HEK293 (cell line): Measurements from ENCODE around the gene EGFLAM.

Experiments
- CTCF ChIA-PET: fragments of 350-600 bp; formaldehyde crosslinking; extraction: SDS; loops from one replicate; lab custom pipeline; 2021; ENCODE audit warnings: antibody characterized with exemption; lab: Yijun Ruan, JAX
- POLR2A ChIA-PET: fragments of 300-600 bp; formaldehyde crosslinking; extraction: SDS; loops from one replicate; lab custom pipeline; 2020; ENCODE audit warnings: antibody characterized with exemption, inconsistent platforms; lab: Yijun Ruan, JAX
- H3K27ac ChIP-seq: fragments of 200-500 bp; sonication (Bioruptor generic); 2 replicates; pipeline ENCODE4 v1.5.1; 2014; ENCODE audit warnings: low read depth, low read length, control low read depth, inconsistent platforms; ENCODE audit errors: extremely low read depth
- H3K36me3 ChIP-seq, 2 experiments: fragments of 200-500 bp in 1 of 2; sonication (Bioruptor generic) in 1 of 2; 1 replicate in 1 of 2; 2 replicates in 1 of 2; pipeline ENCODE4 v1.5.1; 2014 to 2017; ENCODE audit warnings: inconsistent platforms in 2 of 2, low read length in 2 of 2; ENCODE audit not compliant: control insufficient read depth in 2 of 2, insufficient read depth in 1 of 2
- H3K4me1 ChIP-seq: fragments of 200-500 bp; sonication (Bioruptor generic); 2 replicates; pipeline ENCODE4 v1.5.1; 2014; ENCODE audit warnings: mild to moderate bottlenecking, low read length, inconsistent platforms; ENCODE audit not compliant: control insufficient read depth, insufficient read depth
- H3K4me3 ChIP-seq: 2 replicates; pipeline ENCODE4 v1.5.1; 2011; ENCODE audit warnings: low read depth, mild to moderate bottlenecking, control low read depth, low read length, moderate library complexity
- H3K9me3 ChIP-seq: fragments of 200-500 bp; sonication (Bioruptor generic); 2 replicates; pipeline ENCODE4 v1.5.1; 2014; ENCODE audit warnings: low read depth, low read length, inconsistent platforms; ENCODE audit not compliant: control insufficient read depth, insufficient read depth
- EGR2 ChIP-seq: fragments of 450-650 bp; formaldehyde crosslinking; IDR thresholded peaks from 2 replicates; pipeline ENCODE4 v1.5.1; 2016; ENCODE audit warnings: low read depth, missing biosample characterization, missing genetic modification characterization
- KLF16 ChIP-seq: fragments of 450-650 bp; formaldehyde crosslinking; IDR thresholded peaks from 2 replicates; pipeline ENCODE4 v1.5.1; 2017; ENCODE audit warnings: missing biosample characterization, missing genetic modification characterization
- KLF7 ChIP-seq: fragments of 450-650 bp; formaldehyde crosslinking; IDR thresholded peaks from 2 replicates; pipeline ENCODE4 v1.5.1; 2016; ENCODE audit warnings: missing biosample characterization, missing genetic modification characterization, borderline replicate concordance
- KLF8 ChIP-seq: fragments of 450-650 bp; formaldehyde crosslinking; IDR thresholded peaks from 2 replicates; pipeline ENCODE4 v1.5.1; 2016; ENCODE audit warnings: missing biosample characterization, missing genetic modification characterization
- SP7 ChIP-seq: fragments of 450-650 bp; formaldehyde crosslinking; IDR thresholded peaks from 2 replicates; pipeline ENCODE4 v1.5.1; 2016; ENCODE audit warnings: missing biosample characterization, missing genetic modification characterization
- ZNF138 ChIP-seq: fragments of 450-650 bp; formaldehyde crosslinking; IDR thresholded peaks from 2 replicates; pipeline ENCODE4 v1.5.1; 2016; ENCODE audit warnings: missing biosample characterization, missing genetic modification characterization, borderline replicate concordance
- ZNF239 ChIP-seq: fragments of 450-650 bp; formaldehyde crosslinking; IDR thresholded peaks from 2 replicates; pipeline ENCODE4 v1.5.1; 2016; ENCODE audit warnings: missing biosample characterization, missing genetic modification characterization
- ZNF394 ChIP-seq: fragments of 450-650 bp; formaldehyde crosslinking; IDR thresholded peaks from 2 replicates; pipeline ENCODE4 v1.5.1; 2016; ENCODE audit warnings: missing biosample characterization, missing genetic modification characterization, mild to moderate bottlenecking, moderate library complexity, borderline replicate concordance
- ZNF624 ChIP-seq: fragments of 450-650 bp; formaldehyde crosslinking; IDR thresholded peaks from 2 replicates; pipeline ENCODE4 v1.5.1; 2017; ENCODE audit warnings: missing biosample characterization, missing genetic modification characterization
- ZNF792 ChIP-seq: fragments of 450-650 bp; formaldehyde crosslinking; IDR thresholded peaks from 2 replicates; pipeline ENCODE4 v1.5.1; 2016; ENCODE audit warnings: missing biosample characterization, missing genetic modification characterization
- ZNF830 ChIP-seq: fragments of 450-650 bp; IDR thresholded peaks from 2 replicates; pipeline ENCODE4 v1.5.0; 2018; ENCODE audit warnings: missing biosample characterization, missing genetic modification characterization, low read depth, mild to moderate bottlenecking, moderate library complexity
- ZSCAN30 ChIP-seq: fragments of 450-650 bp; IDR thresholded peaks from 2 replicates; pipeline ENCODE4 v1.5.1; 2018; ENCODE audit warnings: missing biosample characterization, mild to moderate bottlenecking, missing genetic modification characterization, moderate library complexity
- TF ChIP-seq, protein P1 (sequence below): fragments of 450-650 bp; formaldehyde crosslinking; IDR thresholded peaks from 2 replicates; pipeline ENCODE4 v1.5.1; 2016; ENCODE audit warnings: missing biosample characterization, missing genetic modification characterization
- TF ChIP-seq, protein P2 (sequence below): fragments of 450-650 bp; formaldehyde crosslinking; conservative IDR thresholded peaks from 2 replicates; pipeline ENCODE4 v1.5.1; 2016; ENCODE audit warnings: low read depth, missing biosample characterization, missing genetic modification characterization
- TF ChIP-seq, protein P3 (sequence below): fragments of 450-650 bp; formaldehyde crosslinking; IDR thresholded peaks from 2 replicates; pipeline ENCODE4 v1.5.1; 2016; ENCODE audit warnings: missing biosample characterization, missing genetic modification characterization

The EGFLAM gene

DNA sequence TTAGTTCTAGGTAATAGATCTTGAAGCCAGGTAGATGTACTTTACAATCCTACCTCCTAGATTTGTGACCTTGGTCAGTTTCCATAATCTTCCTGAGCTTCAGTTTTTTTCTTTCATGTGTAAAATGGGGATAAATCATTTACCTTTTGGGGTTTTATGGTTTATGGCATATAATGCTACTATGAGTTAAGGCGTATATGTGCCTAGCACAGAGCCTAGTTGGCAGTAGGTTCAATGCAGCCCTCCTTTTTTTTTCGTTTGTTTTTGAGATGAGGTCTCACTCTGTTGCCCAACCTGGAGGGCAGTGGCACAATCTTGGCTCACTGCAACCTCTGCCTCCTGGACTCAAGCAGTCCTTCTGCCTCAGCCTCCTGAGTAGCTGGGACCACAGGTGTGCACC is 28.8 kb downstream of the EGFLAM start:
- Histone ChIP-seq H3K36me3 (no peaks in the 10 kb centered on the region), H3K4me1 (no peaks in the 10 kb centered on the region), H3K9me3 (no peaks in the 10 kb centered on the region), H3K27ac (no peak overlapping the region), H3K4me3 (no peak overlapping the region)
- CTCF ChIA-PET = interaction anchor here (0.9 to 5.3 kb wide), 4 partner anchors 22 to 155 kb away, joined by 3 to 26 read pairs (median 4); no protein-coding TSS in a partner anchor
- POLR2A ChIA-PET = no interaction called here
- TF ChIP-seq KLF8 (tag by site-specific recombination) (no peak), ZNF394 (tag by site-specific recombination) (no peak), ZSCAN30 (tag by site-specific recombination) (no peak), ZNF624 (tag by site-specific recombination) (no peak), ZNF138 (no peak), ZNF239 (tag by site-specific recombination) (no peak), ZNF792 (no peak), SP7 (tag by site-specific recombination) (no peak), KLF7 (no peak), EGR2 (tag by site-specific recombination) (no peak), ZNF830 (tag by site-specific recombination) (no peak)
- TF ChIP-seq, protein P1, sequence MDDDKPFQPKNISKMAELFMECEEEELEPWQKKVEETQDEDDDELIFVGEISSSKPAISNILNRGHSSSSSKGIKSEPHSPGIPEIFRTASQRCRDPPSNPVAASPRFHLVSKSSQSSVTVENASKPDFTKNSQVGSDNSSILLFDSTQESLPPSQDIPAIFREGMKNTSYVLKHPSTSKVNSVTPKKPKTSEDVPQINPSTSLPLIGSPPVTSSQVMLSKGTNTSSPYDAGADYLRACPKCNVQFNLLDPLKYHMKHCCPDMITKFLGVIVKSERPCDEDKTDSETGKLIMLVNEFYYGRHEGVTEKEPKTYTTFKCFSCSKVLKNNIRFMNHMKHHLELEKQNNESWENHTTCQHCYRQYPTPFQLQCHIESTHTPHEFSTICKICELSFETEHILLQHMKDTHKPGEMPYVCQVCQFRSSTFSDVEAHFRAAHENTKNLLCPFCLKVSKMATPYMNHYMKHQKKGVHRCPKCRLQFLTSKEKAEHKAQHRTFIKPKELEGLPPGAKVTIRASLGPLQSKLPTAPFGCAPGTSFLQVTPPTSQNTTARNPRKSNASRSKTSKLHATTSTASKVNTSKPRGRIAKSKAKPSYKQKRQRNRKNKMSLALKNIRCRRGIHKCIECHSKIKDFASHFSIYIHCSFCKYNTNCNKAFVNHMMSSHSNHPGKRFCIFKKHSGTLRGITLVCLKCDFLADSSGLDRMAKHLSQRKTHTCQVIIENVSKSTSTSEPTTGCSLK (tag by site-specific recombination) = no peak
- TF ChIP-seq, protein P2, sequence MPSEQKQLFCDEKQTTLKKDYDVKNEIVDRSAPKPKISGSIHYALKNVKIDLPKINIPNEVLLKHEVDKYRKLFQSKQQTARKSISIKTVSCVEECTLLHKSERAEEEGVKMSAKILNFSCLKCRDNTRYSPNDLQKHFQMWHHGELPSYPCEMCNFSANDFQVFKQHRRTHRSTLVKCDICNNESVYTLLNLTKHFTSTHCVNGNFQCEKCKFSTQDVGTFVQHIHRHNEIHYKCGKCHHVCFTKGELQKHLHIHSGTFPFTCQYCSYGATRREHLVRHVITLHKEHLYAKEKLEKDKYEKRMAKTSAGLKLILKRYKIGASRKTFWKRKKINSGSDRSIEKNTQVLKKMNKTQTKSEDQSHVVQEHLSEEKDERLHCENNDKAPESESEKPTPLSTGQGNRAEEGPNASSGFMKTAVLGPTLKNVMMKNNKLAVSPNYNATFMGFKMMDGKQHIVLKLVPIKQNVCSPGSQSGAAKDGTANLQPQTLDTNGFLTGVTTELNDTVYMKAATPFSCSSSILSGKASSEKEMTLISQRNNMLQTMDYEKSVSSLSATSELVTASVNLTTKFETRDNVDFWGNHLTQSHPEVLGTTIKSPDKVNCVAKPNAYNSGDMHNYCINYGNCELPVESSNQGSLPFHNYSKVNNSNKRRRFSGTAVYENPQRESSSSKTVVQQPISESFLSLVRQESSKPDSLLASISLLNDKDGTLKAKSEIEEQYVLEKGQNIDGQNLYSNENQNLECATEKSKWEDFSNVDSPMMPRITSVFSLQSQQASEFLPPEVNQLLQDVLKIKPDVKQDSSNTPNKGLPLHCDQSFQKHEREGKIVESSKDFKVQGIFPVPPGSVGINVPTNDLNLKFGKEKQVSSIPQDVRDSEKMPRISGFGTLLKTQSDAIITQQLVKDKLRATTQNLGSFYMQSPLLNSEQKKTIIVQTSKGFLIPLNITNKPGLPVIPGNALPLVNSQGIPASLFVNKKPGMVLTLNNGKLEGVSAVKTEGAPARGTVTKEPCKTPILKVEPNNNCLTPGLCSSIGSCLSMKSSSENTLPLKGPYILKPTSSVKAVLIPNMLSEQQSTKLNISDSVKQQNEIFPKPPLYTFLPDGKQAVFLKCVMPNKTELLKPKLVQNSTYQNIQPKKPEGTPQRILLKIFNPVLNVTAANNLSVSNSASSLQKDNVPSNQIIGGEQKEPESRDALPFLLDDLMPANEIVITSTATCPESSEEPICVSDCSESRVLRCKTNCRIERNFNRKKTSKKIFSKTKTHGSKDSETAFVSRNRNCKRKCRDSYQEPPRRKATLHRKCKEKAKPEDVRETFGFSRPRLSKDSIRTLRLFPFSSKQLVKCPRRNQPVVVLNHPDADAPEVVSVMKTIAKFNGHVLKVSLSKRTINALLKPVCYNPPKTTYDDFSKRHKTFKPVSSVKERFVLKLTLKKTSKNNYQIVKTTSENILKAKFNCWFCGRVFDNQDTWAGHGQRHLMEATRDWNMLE (tag by site-specific recombination) = no peak
- TF ChIP-seq, protein P3, sequence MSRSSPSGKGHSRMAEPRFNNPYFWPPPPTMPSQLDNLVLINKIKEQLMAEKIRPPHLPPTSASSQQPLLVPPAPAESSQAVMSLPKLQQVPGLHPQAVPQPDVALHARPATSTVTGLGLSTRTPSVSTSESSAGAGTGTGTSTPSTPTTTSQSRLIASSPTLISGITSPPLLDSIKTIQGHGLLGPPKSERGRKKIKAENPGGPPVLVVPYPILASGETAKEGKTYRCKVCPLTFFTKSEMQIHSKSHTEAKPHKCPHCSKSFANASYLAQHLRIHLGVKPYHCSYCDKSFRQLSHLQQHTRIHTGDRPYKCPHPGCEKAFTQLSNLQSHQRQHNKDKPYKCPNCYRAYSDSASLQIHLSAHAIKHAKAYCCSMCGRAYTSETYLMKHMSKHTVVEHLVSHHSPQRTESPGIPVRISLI (tag by site-specific recombination) = no peak

DNA sequence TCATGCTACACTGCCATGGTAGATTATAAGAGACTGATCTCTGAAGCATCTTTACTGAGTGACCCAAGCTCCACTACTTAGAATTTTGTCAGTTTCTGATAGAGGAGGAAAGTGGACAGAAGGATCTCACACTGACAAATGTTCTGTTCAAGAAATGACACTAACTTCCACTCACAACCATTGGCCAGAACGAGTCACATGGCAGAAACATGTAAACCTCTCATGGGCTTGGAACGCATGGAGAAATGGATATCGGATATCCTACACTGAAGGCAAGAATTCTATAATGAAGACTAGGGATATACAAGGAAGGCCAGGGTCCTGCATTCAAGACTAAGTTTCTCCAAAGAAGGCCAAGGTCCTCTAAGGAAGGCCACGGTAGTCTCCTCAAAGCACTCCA is 31.1 kb downstream of the EGFLAM start:
- H3K4me3 ChIP-seq = no peak overlapping the region
- H3K27ac ChIP-seq = no peak overlapping the region
- ChIA-PET CTCF (interaction anchor here (5.3 kb wide), 1 partner anchor 24 kb away, joined by 26 read pairs; no protein-coding TSS in a partner anchor), POLR2A (no interaction called here)
- H3K4me1 ChIP-seq = no peaks in the 10 kb centered on the region
- no peaks in the 10 kb centered on the region for H3K9me3 ChIP-seq
- no peak for TF ChIP-seq KLF16 (tag by site-specific recombination)
- H3K36me3 ChIP-seq = no peaks in the 10 kb centered on the region
